K562 (cell line): Measurements from ENCODE around the gene TYROBP. TPM values are rescaled to one million over a fixed set of nuclear protein-coding genes. Genes with fewer than 3 reads are reported as not detected.

Experiments used
- ATAC-seq: fragments of 200-7000 bp; cut with Tn5 transposase; 3 replicates; pipeline ENCODE4 v1.9.1; 2020; ENCODE audit warnings: moderate library complexity
- BruUV-seq: library from RNA; stranded (reverse); fragments of 400-500 nt; replicated peaks from 2 replicates; lab custom pipeline; 2021; lab: Mats Ljungman, UMichigan
- CTCF ChIA-PET: fragments of 300-600 bp; formaldehyde crosslinking; extraction: SDS; loops from one replicate; lab custom pipeline; 2021; ENCODE audit warnings: low intra/inter-chr PET ratio; lab: Yijun Ruan, JAX
- POLR2A ChIA-PET: fragments of 300-600, 350-650 bp; sonication (Branson Sonifier 250); formaldehyde crosslinking; extraction: SDS; loops from one replicate; lab custom pipeline; 2021; ENCODE audit warnings: antibody characterized with exemption, inconsistent platforms; lab: Yijun Ruan, JAX
- DNase-seq, 4 experiments: peaks; one replicate each; pipeline versions ENCODE4 v3.0.0 to v3.0.0-alpha.2; 2011 to 2018; ENCODE audit warnings: low spot score in 3 of 4, mixed read lengths in 3 of 4; ENCODE audit errors: extremely low read depth in 1 of 4
- FAIRE-seq: peaks from 2 replicates; lab custom pipeline; 2011; peaks lifted over from hg19 to GRCh38; lab: Jason Lieb, UNC
- H2AFZ ChIP-seq: 2 replicates; pipeline ENCODE4 v1.6.0; 2011; ENCODE audit warnings: low read depth, low read length, control low read depth, inconsistent platforms
- H3K27ac ChIP-seq: fragments of 200-600 bp; 3 replicates; pipeline ENCODE4 v1.8.0; 2011; ENCODE audit warnings: low read depth, mild to moderate bottlenecking, control low read depth, inconsistent platforms, low read length, moderate library complexity, mixed read lengths; ENCODE audit errors: extremely low read depth
- H3K27me3 ChIP-seq, 2 experiments: fragments of 300-600 bp in 1 of 2; 2 replicates in 1 of 2; 3 replicates in 1 of 2; pipeline versions ENCODE4 v1.6.0 to v1.8.0; 2011; ENCODE audit warnings: inconsistent platforms in 2 of 2, low read length in 2 of 2, mild to moderate bottlenecking in 1 of 2, mixed read lengths in 1 of 2, moderate library complexity in 1 of 2; ENCODE audit not compliant: control insufficient read depth in 2 of 2, insufficient read depth in 2 of 2
- H3K36me3 ChIP-seq: fragments of 300-600 bp; 3 replicates; pipeline ENCODE4 v1.8.0; 2011; ENCODE audit warnings: mild to moderate bottlenecking, low read length, inconsistent platforms; ENCODE audit not compliant: control insufficient read depth, insufficient read depth
- H3K4me1 ChIP-seq, 2 experiments: fragments of 200-600 bp in 1 of 2; replicated peaks in 1 of 2; 2 replicates in 1 of 2; 3 replicates in 1 of 2; pipeline versions ENCODE4 v1.5.1 to v1.8.0; 2011; ENCODE audit warnings: inconsistent platforms in 2 of 2, low read length in 2 of 2, mild to moderate bottlenecking in 1 of 2, mixed read lengths in 1 of 2, moderate library complexity in 1 of 2; ENCODE audit not compliant: control insufficient read depth in 2 of 2, insufficient read depth in 2 of 2
- H3K4me2 ChIP-seq: 2 replicates; pipeline ENCODE4 v1.6.1; 2011; ENCODE audit warnings: low read length, control low read depth, inconsistent platforms, mixed read lengths; ENCODE audit not compliant: insufficient read depth
- H3K4me3 ChIP-seq: fragments of 200-600 bp; sonication (generic), shearing (Covaris generic); 2 replicates; pipeline ENCODE4 v1.5.1; 2016; ENCODE audit warnings: control low read depth, inconsistent platforms
- H3K79me2 ChIP-seq: fragments of 200-600 bp; 3 replicates; pipeline ENCODE4 v1.8.0; 2011; ENCODE audit warnings: low read length, inconsistent platforms; ENCODE audit not compliant: control insufficient read depth, insufficient read depth
- H3K9ac ChIP-seq, 2 experiments: 2 replicates each; pipeline versions ENCODE4 v1.6.0 to v1.6.1; 2011; ENCODE audit warnings: low read depth in 2 of 2, low read length in 2 of 2, control low read depth in 1 of 2, inconsistent platforms in 1 of 2, mild to moderate bottlenecking in 1 of 2, mixed read lengths in 1 of 2; ENCODE audit not compliant: insufficient read depth in 1 of 2
- H3K9me1 ChIP-seq: one replicate; pipeline ENCODE4 v1.6.0; 2011; ENCODE audit warnings: inconsistent platforms, mild to moderate bottlenecking, low read length, moderate library complexity; ENCODE audit not compliant: control insufficient read depth, insufficient read depth
- H3K9me3 ChIP-seq: replicated peaks from 2 replicates; pipeline ENCODE4 v1.5.1; 2011; ENCODE audit warnings: low read depth, low read length, inconsistent platforms; ENCODE audit not compliant: control insufficient read depth, insufficient read depth
- H4K20me1 ChIP-seq: replicated peaks from 2 replicates; pipeline ENCODE4 v1.6.1; 2011; ENCODE audit warnings: low read length, inconsistent platforms, mixed read lengths; ENCODE audit not compliant: control insufficient read depth, insufficient read depth
- CAMTA2 ChIP-seq: fragments of 250-450 bp; sonication (Bioruptor Pico); conservative IDR thresholded peaks from 2 replicates; pipeline ENCODE4 v1.5.1; 2022
- POLR2G ChIP-seq: fragments of 200-400 bp; formaldehyde crosslinking; IDR thresholded peaks from 2 replicates; pipeline ENCODE4 v1.6.1; 2017; ENCODE audit warnings: low read depth, mild to moderate bottlenecking, antibody characterized with exemption, low read length, moderate library complexity
- RBFOX2 ChIP-seq: fragments of 200-400 bp; formaldehyde crosslinking; IDR thresholded peaks from 2 replicates; pipeline ENCODE4 v1.6.1; 2017; ENCODE audit warnings: low read depth, mild to moderate bottlenecking, low read length, moderate library complexity
- SMAD1 ChIP-seq: fragments of 150-350 bp; IDR thresholded peaks from 2 replicates; pipeline ENCODE4 v1.6.1; 2014; ENCODE audit warnings: low read length, low read depth; ENCODE audit not compliant: partially characterized antibody
- SRSF7 ChIP-seq: fragments of 200-400 bp; formaldehyde crosslinking; optimal IDR thresholded peaks from 2 replicates; pipeline ENCODE3; 2017; ENCODE audit warnings: mild to moderate bottlenecking, low read depth, low read length
- TCF7 ChIP-seq: sonication (generic); IDR thresholded peaks from 2 replicates; pipeline ENCODE4 v1.6.1; 2016; ENCODE audit warnings: antibody characterized with exemption, borderline replicate concordance
- WGBS: fragments of 100-300 bp; shearing (Covaris generic); methylation state at CpG from one replicate; pipeline ENCODE4 v1.1.6; 2016; ENCODE audit warnings: low coverage, mixed read lengths; ENCODE audit not compliant: insufficient coverage; ENCODE audit errors: missing lambda C conversion rate; 5-methylcytosine and 5-hydroxymethylcytosine counted together
- in situ Hi-C: fragments of 300-500 bp; cut with MboI; formaldehyde crosslinking; loops from 4 replicates; pipeline ENCODE4 v1.15.0; 2018; ENCODE audit warnings: inconsistent platforms, mixed read lengths
- intact Hi-C: fragments of 100-400 bp; cut with micrococcal nuclease; formaldehyde crosslinking; loops from 2 replicates; pipeline ENCODE4 v1.14.2; 2022
- polyA plus RNA-seq, 8 experiments: library from polyadenylated mRNA; depleted of rRNA in 4 of 8; stranded (reverse) in 5 of 8; unstranded in 3 of 8; fragments of >200 nt; fragmentation: Nextera tagmentation in 2 of 8; fragmentation: Illumina TruSeq in 1 of 8; extraction: Ambion mirVana in 2 of 8; extraction: Trizol in 1 of 8; gene quantifications; 2 replicates each; pipeline versions ENCODE4 v1.2.1 to v1.2.3, GENCODE V29; 2011 to 2014; ENCODE audit warnings: inconsistent platforms in 1 of 8, missing spikeins in 1 of 8
- total RNA-seq, 7 experiments: library from RNA; depleted of rRNA in 6 of 7; stranded (reverse); fragments of >200 nt in 6 of 7; fragmentation: Illumina TruSeq in 2 of 7; extraction: Trizol in 2 of 7; gene quantifications; 2 replicates each; pipeline versions ENCODE4 v1.2.1 to v1.2.3, GENCODE V29; 2011 to 2021; ENCODE audit warnings: low replicate concordance in 1 of 7

TYROBP gene
- total and polyA plus RNA-seq, 9 of the 15 experiments (the other 6 are each of a cell fraction or from before 2014, with no cell fraction given): 0.72 to 8.2 (median 2.4) TPM

- no peak for TF ChIP-seq CAMTA2
- no peak for TF ChIP-seq TCF7
- TF ChIP-seq RBFOX2: peak; percentile 26; the same call in 1 of the 2 replicates
- no peak for TF ChIP-seq SRSF7
These were observed 11.5 kb downstream of the TYROBP start (continued) for GRCh38 chr19:35896643-35897040.

GRCh38 chr19:35895911-35896642, 12.0 kb downstream of the TYROBP start:
- ATAC-seq: no peak
- ChIA-PET POLR2A (interaction anchor here (0.6 to 1.4 kb wide), 2 partner anchors 16 to 385 kb away, joined by 3 to 5 read pairs; no protein-coding TSS in a partner anchor), CTCF (no interaction called here)
- intact Hi-C loops: no loop called here
- H3K27me3 ChIP-seq: no peaks in the 10 kb centered on the region
- DNase-seq: no peak
- no peak overlapping the region for H3K27ac ChIP-seq
- no TSS peak for BruUV-seq
- H3K9me3 ChIP-seq: no peaks in the 10 kb centered on the region
- H3K36me3 ChIP-seq: peaks cover 39% of the 10 kb centered on the region; the same call in 2 of the 3 replicates
- peak overlapping the region in 1 of 2 experiments; percentile 43; a peak in 2 of 4 replicates for H3K9ac ChIP-seq
- no peaks in the 10 kb centered on the region for H4K20me1 ChIP-seq
- H3K4me2 ChIP-seq: no peak overlapping the region
- H3K9me1 ChIP-seq: no peaks in the 10 kb centered on the region
- H3K4me3 ChIP-seq: no peak overlapping the region
- no peak overlapping the region for H2AFZ ChIP-seq
- TF ChIP-seq RBFOX2 (peak; percentile 47), SMAD1 (no peak), POLR2G (no peak)
- peaks cover 19% of the 10 kb centered on the region; the same call in 2 of the 3 replicates for H3K79me2 ChIP-seq
- H3K4me1 ChIP-seq: peaks cover 0 to 29% of the 10 kb centered on the region in 2 experiments; a peak in 2 of 5 replicates
- FAIRE-seq: no peak
- in situ Hi-C loops: no loop called here
- WGBS: 91% methylated on average over 16 of the region's 21 CpGs
